ENCODE data around the gene MSLN. TPM values are rescaled to one million over a fixed set of nuclear protein-coding genes. Genes with fewer than 3 reads are reported as not detected.

Gene MSLN
- total and polyA plus RNA-seq, 2 of the 13 experiments (the other 11 are each of a cell fraction or from before 2014, with no cell fraction given) = 2.0 to 2.3 TPM

- TF ChIP-seq SNAPC4 (CRISPR knock-in tag; IDR thresholded peaks at IDR 0.05) = no peak
- no peak for TF ChIP-seq ZNF7 (CRISPR knock-in tag; IDR thresholded peaks at IDR 0.05)
- TF ChIP-seq MIXL1 (CRISPR knock-in tag; IDR thresholded peaks at IDR 0.05) = no peak
- TF ChIP-seq MED13 (CRISPR knock-in tag; IDR thresholded peaks at IDR 0.05) = 0 out of 2 replicates have a peak, but pooled peaks have one; percentile 6
- no peak for TF ChIP-seq ZNF75D (CRISPR knock-in tag; IDR thresholded peaks at IDR 0.05; ENCODE audit: borderline replicate concordance)
- TF ChIP-seq ZNF761 (CRISPR knock-in tag; conservative IDR thresholded peaks at IDR 0.05) = no peak
- TF ChIP-seq HMG20A (CRISPR knock-in tag; IDR thresholded peaks at IDR 0.05; ENCODE audit: borderline replicate concordance) = no peak
- no peak for TF ChIP-seq ZNF747 (CRISPR knock-in tag; IDR thresholded peaks at IDR 0.05; ENCODE audit: borderline replicate concordance)
- TF ChIP-seq ERF (CRISPR knock-in tag; IDR thresholded peaks at IDR 0.05) = no peak
- no peak for TF ChIP-seq TFE3 (CRISPR knock-in tag; IDR thresholded peaks at IDR 0.05)
- peak; percentile 45; the same call in 1 of the 2 replicates for TF ChIP-seq RAD21 (CRISPR knock-in tag; IDR thresholded peaks at IDR 0.05)
- TF ChIP-seq MAX (IDR thresholded peaks at IDR 0.05) = 0 out of 2 replicates have a peak, but pooled peaks have one; percentile 39
- TF ChIP-seq CTCF (CRISPR knock-in tag; IDR thresholded peaks at IDR 0.05) = peak; percentile 62
- TF ChIP-seq CHD2 (IDR thresholded peaks at IDR 0.05; ENCODE audit: low read depth, low read length) = no peak
- no peak for TF ChIP-seq SIX4 (CRISPR knock-in tag; IDR thresholded peaks at IDR 0.05)
- TF ChIP-seq ZNF614 (CRISPR knock-in tag; IDR thresholded peaks at IDR 0.05; ENCODE audit: borderline replicate concordance) = no peak
- TF ChIP-seq RORA (CRISPR knock-in tag; IDR thresholded peaks at IDR 0.05) = no peak
- TF ChIP-seq PAXIP1 (CRISPR knock-in tag; conservative IDR thresholded peaks at IDR 0.05) = no peak
These were observed 40.6 kb upstream of the MSLN start (continued) for GRCh38 chr16:719815-720446.

All from HepG2 (cell line).